Erythroblast (primary cell): ENCODE measurements around the gene KCNF1.

ENCODE experiments used
- GATA1 ChIP-seq: IDR thresholded peaks from 2 replicates; pipeline ENCODE4 v1.6.1; 2011; ENCODE audit warnings: low read depth, mild to moderate bottlenecking, control low read depth, low read length, moderate library complexity
- POLR2A ChIP-seq: IDR thresholded peaks from 2 replicates; pipeline ENCODE4 v1.6.1; 2011; ENCODE audit warnings: mild to moderate bottlenecking, low read length

- TF ChIP-seq POLR2A: no peak
- TF ChIP-seq GATA1: no peak
Observed at GRCh38 chr2:10934979-10935350, 23.2 kb downstream of the KCNF1 start.
